ENCODE data around the gene VAV1. TPM values are rescaled to one million over a fixed set of nuclear protein-coding genes. Genes with fewer than 3 reads are reported as not detected.

Gene VAV1
- total RNA-seq, 1 donor from 2014 or later = not detected

DNA sequence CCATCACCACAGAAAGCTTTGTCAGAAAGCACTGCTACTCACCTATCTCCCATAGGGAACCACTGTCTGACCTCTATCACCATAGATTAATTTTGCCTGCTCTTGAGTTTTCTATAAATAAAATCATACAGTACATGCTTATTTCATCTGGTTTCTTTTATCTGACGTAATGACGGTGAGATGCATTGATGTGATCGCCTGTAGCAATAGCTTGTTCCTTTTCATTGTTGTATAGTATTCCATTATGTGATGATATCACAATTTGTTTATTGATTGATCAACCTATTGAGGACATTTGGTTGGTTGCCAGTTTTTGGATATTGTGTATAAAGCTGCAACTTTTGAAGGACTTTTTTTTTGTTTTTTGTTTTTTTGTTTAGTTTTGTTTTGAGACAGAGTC lies 63.0 kb downstream of the VAV1 start:
- no peak overlapping the region for H3K4me3 Mint-ChIP-seq
- H3K27me3 Mint-ChIP-seq (ENCODE audit: low read depth) = no peaks in the 10 kb centered on the region
- no peak overlapping the region for H3K27ac Mint-ChIP-seq
- TF ChIP-seq, protein P1, sequence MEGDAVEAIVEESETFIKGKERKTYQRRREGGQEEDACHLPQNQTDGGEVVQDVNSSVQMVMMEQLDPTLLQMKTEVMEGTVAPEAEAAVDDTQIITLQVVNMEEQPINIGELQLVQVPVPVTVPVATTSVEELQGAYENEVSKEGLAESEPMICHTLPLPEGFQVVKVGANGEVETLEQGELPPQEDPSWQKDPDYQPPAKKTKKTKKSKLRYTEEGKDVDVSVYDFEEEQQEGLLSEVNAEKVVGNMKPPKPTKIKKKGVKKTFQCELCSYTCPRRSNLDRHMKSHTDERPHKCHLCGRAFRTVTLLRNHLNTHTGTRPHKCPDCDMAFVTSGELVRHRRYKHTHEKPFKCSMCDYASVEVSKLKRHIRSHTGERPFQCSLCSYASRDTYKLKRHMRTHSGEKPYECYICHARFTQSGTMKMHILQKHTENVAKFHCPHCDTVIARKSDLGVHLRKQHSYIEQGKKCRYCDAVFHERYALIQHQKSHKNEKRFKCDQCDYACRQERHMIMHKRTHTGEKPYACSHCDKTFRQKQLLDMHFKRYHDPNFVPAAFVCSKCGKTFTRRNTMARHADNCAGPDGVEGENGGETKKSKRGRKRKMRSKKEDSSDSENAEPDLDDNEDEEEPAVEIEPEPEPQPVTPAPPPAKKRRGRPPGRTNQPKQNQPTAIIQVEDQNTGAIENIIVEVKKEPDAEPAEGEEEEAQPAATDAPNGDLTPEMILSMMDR (IDR thresholded peaks at IDR 0.05; ENCODE audit: unreplicated experiment) = no peak
- no peaks in the 10 kb centered on the region for H3K36me3 Mint-ChIP-seq
- H3K4me1 Mint-ChIP-seq = no peaks in the 10 kb centered on the region
- peaks cover 46% of the 10 kb centered on the region for H3K9me3 Mint-ChIP-seq
- DNase-seq (ENCODE audit: low spot score in 2 of 2, unreplicated experiment in 2 of 2) = no peak

DNA sequence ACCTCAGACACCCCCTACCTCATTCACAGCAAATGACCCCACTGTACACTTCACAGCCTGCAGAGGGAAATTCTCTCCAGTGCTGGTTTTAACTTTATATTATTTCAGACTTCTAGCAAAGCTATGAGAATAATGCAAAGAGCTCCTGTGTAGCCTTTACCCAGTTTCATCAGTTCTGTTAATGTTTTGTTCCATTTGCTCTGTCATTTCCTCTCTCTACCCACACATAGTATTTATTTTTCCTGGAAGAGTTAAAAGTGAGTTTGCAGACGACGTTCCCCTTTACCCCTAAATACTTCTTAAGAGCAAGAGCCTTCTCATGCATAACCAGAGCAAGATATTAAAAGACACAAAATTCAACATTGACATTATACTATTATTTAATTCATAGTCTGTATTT lies 65.0 kb downstream of the VAV1 start:
- DNase-seq (ENCODE audit: low spot score in 2 of 2, unreplicated experiment in 2 of 2) = no peak
- H3K27me3 Mint-ChIP-seq (ENCODE audit: low read depth) = no peaks in the 10 kb centered on the region
- peaks cover 41% of the 10 kb centered on the region for H3K9me3 Mint-ChIP-seq
- TF ChIP-seq, protein P1 (IDR thresholded peaks at IDR 0.05; ENCODE audit: unreplicated experiment) = no peak
- H3K4me3 Mint-ChIP-seq = no peak overlapping the region
- no peaks in the 10 kb centered on the region for H3K36me3 Mint-ChIP-seq
- no peak overlapping the region for H3K27ac Mint-ChIP-seq
- H3K4me1 Mint-ChIP-seq = no peaks in the 10 kb centered on the region

DNA sequence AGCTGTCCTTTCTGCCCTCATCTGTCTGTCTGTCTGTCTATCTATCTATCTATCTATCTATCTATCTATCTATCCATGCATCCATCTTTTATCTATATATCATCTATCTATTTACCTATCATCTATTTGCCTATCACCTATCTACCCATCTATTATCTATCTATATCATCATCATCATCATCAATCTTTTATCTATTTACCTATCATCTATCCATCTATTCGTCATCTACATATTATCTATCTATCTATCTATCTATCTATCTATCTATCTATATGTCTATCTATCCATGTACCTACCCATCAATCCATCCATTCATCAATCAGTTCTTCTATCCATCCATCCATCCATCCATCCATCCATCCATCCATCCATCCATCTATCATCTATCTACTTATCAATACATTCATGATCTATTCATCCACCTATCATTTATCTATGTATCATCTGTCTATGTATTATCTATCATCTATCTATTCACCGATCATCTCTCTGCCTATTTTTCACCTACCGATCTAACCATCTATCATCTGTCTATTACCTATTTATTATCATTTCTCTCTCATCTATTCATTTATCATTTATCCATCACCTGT lies 65.7 kb downstream of the VAV1 start:
- H3K27me3 Mint-ChIP-seq (ENCODE audit: low read depth) = no peaks in the 10 kb centered on the region
- H3K9me3 Mint-ChIP-seq = peaks cover 37% of the 10 kb centered on the region
- TF ChIP-seq, protein P1 (IDR thresholded peaks at IDR 0.05; ENCODE audit: unreplicated experiment) = no peak
- H3K4me1 Mint-ChIP-seq = no peaks in the 10 kb centered on the region
- H3K4me3 Mint-ChIP-seq = no peak overlapping the region
- no peak overlapping the region for H3K27ac Mint-ChIP-seq
- no peaks in the 10 kb centered on the region for H3K36me3 Mint-ChIP-seq
- no peak for DNase-seq (ENCODE audit: low spot score in 2 of 2, unreplicated experiment in 2 of 2)

DNA sequence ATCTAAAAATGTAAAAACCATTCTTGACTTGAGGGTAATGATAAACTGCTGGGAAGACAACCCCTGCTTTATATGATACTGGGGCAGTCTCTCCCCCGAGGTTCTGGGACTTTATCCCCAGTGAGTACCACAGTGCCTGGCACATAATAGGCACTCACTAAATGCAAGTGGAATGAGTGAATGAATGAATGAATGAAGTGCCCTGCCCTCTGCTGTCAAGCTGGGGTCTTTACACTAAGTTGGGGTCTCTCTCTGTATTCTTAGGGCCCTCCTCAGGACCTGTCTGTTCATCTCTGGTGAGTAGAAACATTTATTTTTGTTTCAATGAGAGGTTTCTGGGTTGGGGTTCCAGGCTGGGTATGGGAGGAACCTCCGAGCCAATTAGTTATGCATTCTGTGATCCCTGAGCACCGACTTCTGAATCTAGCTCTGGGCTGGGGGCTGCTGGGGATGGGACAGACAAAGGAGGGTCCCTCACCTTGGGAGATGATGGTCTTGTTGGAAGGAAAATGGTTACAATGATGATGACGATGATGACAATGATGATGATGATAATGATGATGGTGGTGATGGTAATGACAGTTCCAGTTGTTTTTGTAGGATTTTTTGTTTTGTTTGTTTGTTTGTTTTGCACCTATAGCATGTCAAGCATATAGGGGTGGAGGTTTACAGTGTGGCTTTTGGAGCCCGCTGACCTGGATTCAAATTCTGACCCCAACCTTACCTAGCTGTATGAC lies 70.5 kb downstream of the VAV1 start:
- Mint-ChIP-seq H3K27me3 (ENCODE audit: low read depth) (no peaks in the 10 kb centered on the region), H3K4me3 (no peak overlapping the region), H3K9me3 (peaks cover 24% of the 10 kb centered on the region), H3K27ac (no peak overlapping the region), H3K36me3 (no peaks in the 10 kb centered on the region), H3K4me1 (no peaks in the 10 kb centered on the region)
- TF ChIP-seq, protein P1 (IDR thresholded peaks at IDR 0.05; ENCODE audit: unreplicated experiment) = no peak
- no peak for DNase-seq (ENCODE audit: low spot score in 2 of 2, unreplicated experiment in 2 of 2)

DNA sequence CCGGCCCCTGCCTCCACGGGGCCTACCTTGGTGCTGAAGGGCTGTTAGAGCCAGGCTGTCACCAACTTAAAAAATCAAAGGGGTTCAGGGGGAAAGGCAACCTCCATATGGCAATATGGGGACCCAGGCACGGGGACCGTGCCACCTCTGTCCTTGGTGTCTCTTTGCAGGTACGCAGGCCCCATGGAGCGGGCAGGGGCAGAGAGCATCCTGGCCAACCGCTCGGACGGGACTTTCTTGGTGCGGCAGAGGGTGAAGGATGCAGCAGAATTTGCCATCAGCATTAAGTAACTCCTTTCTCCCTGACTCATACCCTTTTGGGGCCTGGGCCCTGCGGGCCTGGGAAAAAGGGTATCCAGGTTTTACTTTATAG lies 75.3 kb downstream of the VAV1 start:
- TF ChIP-seq, protein P1 (IDR thresholded peaks at IDR 0.05; ENCODE audit: unreplicated experiment) = no peak
- Mint-ChIP-seq H3K27me3 (ENCODE audit: low read depth) (no peaks in the 10 kb centered on the region), H3K4me1 (no peaks in the 10 kb centered on the region), H3K9me3 (peaks cover 31% of the 10 kb centered on the region), H3K27ac (no peak overlapping the region), H3K4me3 (no peak overlapping the region), H3K36me3 (no peaks in the 10 kb centered on the region)
- DNase-seq (ENCODE audit: low spot score in 2 of 2, unreplicated experiment in 2 of 2) = no peak
